H1 (cell line): Measurements from ENCODE around the gene CDH22. TPM values are rescaled to one million over a fixed set of nuclear protein-coding genes. Genes with fewer than 3 reads are reported as not detected.

Source experiments
- KDM1A ChIP-seq: fragments of 200-600, 300-600 bp; sonication (generic); IDR thresholded peaks from 2 replicates; pipeline ENCODE4 v1.7.1; 2016; ENCODE audit warnings: mild to moderate bottlenecking, low read length, borderline replicate concordance
- PHF8 ChIP-seq: fragments of 200-600 bp; sonication (generic); conservative IDR thresholded peaks from 2 replicates; pipeline ENCODE4 v1.7.1; 2012; ENCODE audit warnings: low read depth, mild to moderate bottlenecking, inconsistent platforms, low read length, moderate library complexity
- RNF2 ChIP-seq: fragments of 200-900, 300-1000 bp; sonication (generic); IDR thresholded peaks from 2 replicates; pipeline ENCODE4 v1.7.1; 2016; ENCODE audit warnings: borderline replicate concordance, low read depth, mild to moderate bottlenecking, antibody characterized with exemption, low read length; ENCODE audit not compliant: poor library complexity, severe bottlenecking; ENCODE audit errors: missing control alignments
- RXRA ChIP-seq: IDR thresholded peaks from 2 replicates; pipeline ENCODE4 v1.6.1; 2011; ENCODE audit warnings: low read depth, mild to moderate bottlenecking, low read length, moderate library complexity; ENCODE audit not compliant: insufficient read depth
- SIX5 ChIP-seq: IDR thresholded peaks from 2 replicates; pipeline ENCODE4 v1.6.1; 2011; ENCODE audit warnings: mild to moderate bottlenecking, low read depth, low read length
- polyA plus RNA-seq, 7 experiments: library from polyadenylated mRNA; depleted of rRNA in 3 of 7; stranded (reverse) in 5 of 7; unstranded in 2 of 7; fragments of >200 nt in 5 of 7; fragments of 200-250 nt in 2 of 7; gene quantifications; 1 replicate in 5 of 7; 2 replicates in 1 of 7; 4 replicates in 1 of 7; pipeline versions ENCODE4 v1.2.1 to v1.2.3, GENCODE V29; 2011 to 2013; ENCODE audit warnings: missing spikeins in 2 of 7, mixed read lengths in 2 of 7
- total RNA-seq: library from RNA; stranded (reverse); fragmentation: NEBNext Ultra II Directional; extraction: Animal tissue kit (Norgen Biotek cat#: 25700); gene quantifications from 2 replicates; pipeline ENCODE4 v1.2.1, GENCODE V29; 2021

Gene CDH22
- total and polyA plus RNA-seq, 2 of the 8 experiments (the other 6 are each of a cell fraction or from before 2014, with no cell fraction given), result 0.35 to 0.39 TPM

- TF ChIP-seq RNF2, result no peak
- no peak for TF ChIP-seq SIX5
- no peak for TF ChIP-seq KDM1A
- TF ChIP-seq PHF8, result no peak
- no peak for TF ChIP-seq RXRA
Observed at GRCh38 chr20:46322641-46323040, 14.3 kb upstream of the CDH22 start (continued).
